ENCODE results near the gene SH3GLB2.
"Not testable (repeated sequence)": the region's sequence is repeated elsewhere in the genome, so short reads cannot be mapped to it uniquely, and the experiment has no call there.

Gene SH3GLB2

DNA sequence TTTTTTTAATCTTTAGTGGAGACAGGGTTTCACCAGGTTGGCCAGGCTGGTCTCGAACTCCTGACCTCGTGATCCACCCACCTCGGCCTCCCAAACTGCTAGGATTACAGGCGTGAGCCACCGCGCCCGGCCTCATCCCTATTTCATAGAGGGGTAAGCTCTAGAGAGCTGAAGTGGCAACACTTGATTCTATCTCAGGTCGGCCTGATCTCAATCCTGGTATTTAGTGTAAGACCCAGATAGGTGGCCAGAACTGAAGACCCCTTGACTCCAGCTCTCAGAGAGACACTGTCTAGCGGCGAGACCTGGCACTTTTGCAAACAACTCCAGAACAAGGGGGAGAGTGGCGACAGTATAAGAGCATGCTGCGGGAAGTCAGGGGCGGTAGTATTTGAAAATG lies 7.7 kb upstream of the SH3GLB2 start:
- DNase-seq, H3K9me3 Mint-ChIP-seq, H3K27me3 Mint-ChIP-seq: not testable (repeated sequence)
- Mint-ChIP-seq H3K4me3 (peak overlapping the region; percentile 98), H3K36me3 (ENCODE audit: low read depth) (peaks cover 20% of the 10 kb centered on the region), H3K27ac (peak overlapping the region; percentile 90), H3K4me1 (ENCODE audit: low read depth) (peaks cover 24% of the 10 kb centered on the region)

DNA sequence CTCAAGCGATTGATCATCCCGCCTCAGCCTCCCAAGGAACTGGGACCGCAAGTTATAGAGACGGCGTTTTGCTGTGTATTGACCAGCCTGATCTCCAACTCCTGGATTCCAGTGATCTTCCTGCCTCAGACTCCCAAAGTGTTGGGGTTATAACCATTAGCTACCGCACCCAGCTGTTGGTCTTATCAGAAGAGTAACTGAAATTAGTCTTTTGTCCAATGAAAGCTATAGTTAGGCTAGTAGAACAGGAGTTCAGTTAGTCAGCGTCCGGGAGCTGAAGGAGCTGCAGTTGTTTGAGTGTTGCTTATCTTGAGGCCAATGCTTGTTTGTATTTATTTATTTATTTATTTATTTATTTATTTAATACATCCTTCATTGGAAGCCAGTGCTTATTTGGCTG lies 5.1 kb upstream of the SH3GLB2 start:
- Mint-ChIP-seq H3K4me3 (no peak overlapping the region), H3K4me1 (ENCODE audit: low read depth) (peaks cover 25% of the 10 kb centered on the region), H3K27ac (no peak overlapping the region), H3K27me3 (no peaks in the 10 kb centered on the region), H3K9me3 (no peaks in the 10 kb centered on the region), H3K36me3 (ENCODE audit: low read depth) (peaks cover 9% of the 10 kb centered on the region)
- no peak for DNase-seq

DNA sequence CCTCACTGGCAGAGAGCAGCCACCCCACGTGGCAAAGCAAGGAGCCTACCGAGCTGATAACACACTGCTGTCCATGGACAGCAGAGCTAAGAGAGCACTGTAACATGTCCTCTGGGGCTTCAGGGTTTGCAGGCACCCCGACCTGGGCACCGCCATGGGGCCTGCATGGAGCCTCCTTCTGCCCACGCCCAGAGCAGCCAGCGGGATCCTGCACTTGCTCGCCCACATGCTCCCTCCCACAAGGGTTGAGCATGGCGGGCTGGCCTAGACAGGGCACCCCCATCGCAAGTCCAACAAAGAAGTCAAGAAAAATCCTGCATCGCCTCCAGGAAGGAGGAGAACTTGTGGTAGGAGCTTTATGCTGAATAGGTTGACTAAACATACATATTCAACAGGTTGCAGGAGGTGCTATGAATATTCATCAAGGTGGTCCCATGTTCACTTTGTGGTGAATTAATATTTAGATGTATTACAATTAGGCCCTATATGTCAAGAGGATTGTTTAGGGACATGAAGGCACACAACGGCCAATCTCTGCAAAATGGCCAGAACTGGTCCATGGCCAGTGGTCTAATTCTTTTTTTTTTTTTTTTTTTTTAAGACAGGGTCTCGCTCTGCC lies 4.5 kb upstream of the SH3GLB2 start:
- DNase-seq: no peak
- H3K27ac Mint-ChIP-seq: no peak overlapping the region
- no peak overlapping the region for H3K4me3 Mint-ChIP-seq
- H3K4me1 Mint-ChIP-seq (ENCODE audit: low read depth): peaks cover 19% of the 10 kb centered on the region
- peaks cover 9% of the 10 kb centered on the region for H3K36me3 Mint-ChIP-seq (ENCODE audit: low read depth)
- no peaks in the 10 kb centered on the region for H3K27me3 Mint-ChIP-seq
- no peaks in the 10 kb centered on the region for H3K9me3 Mint-ChIP-seq

DNA sequence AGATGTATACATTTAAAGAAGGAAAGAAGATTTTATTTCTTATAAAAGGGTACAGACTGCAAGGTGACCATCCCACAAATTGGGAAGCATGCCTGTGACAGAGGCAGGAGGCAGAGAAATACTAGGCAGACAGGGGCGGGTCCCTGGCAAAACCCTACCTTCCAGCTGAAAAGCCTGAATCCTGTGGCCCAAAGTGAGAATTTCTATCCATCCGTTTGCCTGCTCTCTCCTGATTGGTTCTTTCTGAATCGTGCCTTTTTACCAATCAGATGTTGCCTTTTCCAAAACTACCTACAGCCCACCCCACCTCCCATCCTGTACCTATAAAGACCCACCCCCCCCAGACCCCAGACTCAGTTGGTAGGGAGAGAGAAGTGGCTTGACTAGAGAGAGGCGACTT lies 3.4 kb upstream of the SH3GLB2 start:
- H3K36me3 Mint-ChIP-seq (ENCODE audit: low read depth): peaks cover 5% of the 10 kb centered on the region
- H3K4me3 Mint-ChIP-seq: no peak overlapping the region
- no peak for DNase-seq
- H3K9me3 Mint-ChIP-seq: no peaks in the 10 kb centered on the region
- no peak overlapping the region for H3K27ac Mint-ChIP-seq
- no peaks in the 10 kb centered on the region for H3K27me3 Mint-ChIP-seq
- H3K4me1 Mint-ChIP-seq (ENCODE audit: low read depth): peaks cover 22% of the 10 kb centered on the region

DNA sequence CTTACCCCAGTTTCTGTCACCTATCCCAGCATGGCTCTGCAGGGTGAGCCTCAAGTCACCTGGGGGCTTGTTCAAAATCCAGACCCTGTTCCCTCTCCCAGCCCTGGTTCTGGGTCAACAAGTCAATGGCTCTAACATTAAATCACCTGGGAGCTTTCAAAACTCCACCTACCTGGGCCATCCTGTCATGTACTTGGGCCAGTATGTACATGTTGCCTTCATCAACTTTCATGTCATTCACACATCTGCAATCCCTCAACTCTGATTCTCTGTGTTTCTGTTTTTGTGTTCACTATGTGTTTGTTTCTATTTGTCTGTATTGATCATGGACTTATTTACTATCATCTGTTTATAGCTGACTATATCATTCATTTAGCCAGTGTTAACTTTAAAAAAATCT lies 2.1 kb upstream of the SH3GLB2 start:
- Mint-ChIP-seq H3K27ac (no peak overlapping the region), H3K4me3 (no peak overlapping the region), H3K9me3 (no peaks in the 10 kb centered on the region), H3K4me1 (ENCODE audit: low read depth) (peaks cover 25% of the 10 kb centered on the region), H3K36me3 (ENCODE audit: low read depth) (peaks cover 4% of the 10 kb centered on the region), H3K27me3 (no peaks in the 10 kb centered on the region)
- DNase-seq: no peak

DNA sequence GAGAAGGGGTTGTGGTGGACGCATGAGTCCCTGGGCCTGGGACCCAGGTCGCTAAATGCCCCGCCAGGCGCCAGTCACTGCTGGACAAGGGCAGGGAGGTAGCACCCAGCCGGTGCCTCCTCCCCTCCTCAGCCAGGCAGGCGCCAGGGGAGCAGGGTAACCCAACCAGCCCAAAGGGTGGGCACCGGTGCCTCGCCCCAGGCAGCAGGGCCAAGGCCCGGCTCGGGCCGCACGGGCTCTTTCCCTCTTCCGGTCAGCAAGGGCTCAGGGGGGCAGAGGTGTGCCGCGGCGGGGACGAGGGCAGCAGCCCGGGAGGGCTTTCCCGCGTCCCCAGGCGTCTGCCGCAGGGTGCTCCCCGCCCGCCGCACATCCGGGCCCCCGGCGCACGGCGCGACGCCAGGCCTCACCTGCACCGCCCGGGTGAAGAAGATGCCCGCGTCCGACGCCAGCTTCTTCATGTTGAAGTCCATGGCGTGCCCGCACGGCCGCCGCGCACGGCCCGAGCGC lies 393 bp downstream of the SH3GLB2 start:
- Mint-ChIP-seq H3K9me3 (no peaks in the 10 kb centered on the region), H3K36me3 (ENCODE audit: low read depth) (peaks cover 6% of the 10 kb centered on the region), H3K27me3 (no peaks in the 10 kb centered on the region), H3K27ac (peak overlapping the region; percentile 86), H3K4me3 (peak overlapping the region; percentile 84), H3K4me1 (ENCODE audit: low read depth) (peaks cover 28% of the 10 kb centered on the region)
- no peak for DNase-seq

DNA sequence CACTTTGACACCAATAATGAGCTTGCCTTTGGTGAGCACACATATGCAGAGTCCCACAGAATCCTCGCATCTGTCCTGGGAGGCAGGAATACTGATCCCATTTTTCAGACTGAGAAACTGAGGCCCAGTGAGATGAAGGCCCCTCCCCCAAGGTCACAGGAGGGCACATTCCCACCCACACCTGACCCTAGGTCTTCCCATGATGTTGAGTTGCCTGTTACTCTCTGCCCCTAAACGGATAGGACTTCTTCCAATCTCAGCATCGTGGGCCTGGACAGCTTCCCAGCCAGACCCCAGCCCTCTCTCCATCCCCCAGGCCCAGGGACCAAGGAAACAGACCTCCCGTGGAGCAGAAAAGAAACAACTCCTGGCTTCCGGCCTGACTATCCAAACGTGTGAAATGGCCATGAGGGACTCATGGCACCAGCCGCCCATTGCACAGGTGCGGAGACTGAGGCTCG lies 877 bp downstream of the SH3GLB2 start:
- no peak for DNase-seq
- H3K4me1 Mint-ChIP-seq (ENCODE audit: low read depth): peaks cover 31% of the 10 kb centered on the region
- no peaks in the 10 kb centered on the region for H3K9me3 Mint-ChIP-seq
- H3K36me3 Mint-ChIP-seq (ENCODE audit: low read depth): peaks cover 6% of the 10 kb centered on the region
- no peaks in the 10 kb centered on the region for H3K27me3 Mint-ChIP-seq
- H3K27ac Mint-ChIP-seq: peak overlapping the region; percentile 86
- peak overlapping the region; percentile 84 for H3K4me3 Mint-ChIP-seq

DNA sequence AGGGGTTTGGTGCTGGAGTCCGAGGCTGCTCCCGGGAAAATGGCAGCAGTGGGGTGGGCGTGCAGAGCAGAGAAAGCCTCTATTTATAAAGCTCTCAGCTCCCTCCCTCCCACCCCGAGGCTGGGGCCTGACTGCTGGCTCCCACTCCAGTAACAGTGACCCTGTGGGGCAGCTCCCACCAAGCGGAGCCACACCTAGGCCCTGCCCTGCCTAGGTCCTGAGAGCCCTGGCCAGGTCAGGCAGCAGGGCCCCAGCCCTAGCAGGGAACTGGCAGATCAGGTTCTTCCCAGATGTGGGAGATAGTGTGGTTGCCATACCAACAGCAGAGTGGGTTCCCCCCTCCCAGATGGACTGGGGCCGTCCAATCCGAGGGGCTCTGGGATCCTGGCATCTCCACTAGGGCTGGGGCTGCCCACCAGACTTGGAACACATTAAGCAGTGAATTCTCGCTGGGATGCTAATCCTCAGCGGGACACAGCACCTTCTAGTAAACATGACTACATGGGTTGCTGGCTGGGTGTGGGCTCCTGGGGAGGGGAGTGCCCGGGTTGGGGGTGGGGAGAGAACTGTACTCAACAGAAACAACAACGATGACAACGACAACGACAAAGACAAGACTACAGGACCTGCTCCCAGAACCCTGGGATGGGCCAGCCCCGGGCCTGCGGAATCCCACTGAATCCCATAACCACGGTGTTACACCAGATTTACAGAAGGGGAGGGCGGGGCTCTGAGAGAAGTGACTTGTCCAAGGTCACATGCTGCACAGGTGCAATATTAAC lies 1.5 kb downstream of the SH3GLB2 start:
- no peak for DNase-seq
- Mint-ChIP-seq H3K27ac (peak overlapping the region; percentile 86), H3K4me1 (ENCODE audit: low read depth) (peaks cover 35% of the 10 kb centered on the region), H3K27me3 (no peaks in the 10 kb centered on the region), H3K36me3 (ENCODE audit: low read depth) (peaks cover 11% of the 10 kb centered on the region), H3K9me3 (no peaks in the 10 kb centered on the region), H3K4me3 (peak overlapping the region; percentile 84)

DNA sequence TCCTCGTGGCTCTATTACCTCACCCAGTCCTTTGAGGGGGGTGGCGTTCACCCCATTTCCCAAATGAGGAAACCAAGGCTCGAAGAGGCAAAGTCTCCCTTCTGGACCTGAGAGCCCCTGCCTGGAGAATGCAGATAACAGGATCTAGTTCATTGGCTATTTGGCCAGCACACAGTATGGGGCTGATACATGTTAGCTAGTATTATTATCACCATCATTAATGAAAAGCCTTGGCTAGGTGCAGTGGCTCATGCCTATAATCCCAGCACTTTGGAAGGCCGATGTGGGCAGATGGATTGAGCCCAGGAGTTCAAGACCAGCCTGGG lies 4.3 kb downstream of the SH3GLB2 start:
- Mint-ChIP-seq H3K4me1 (ENCODE audit: low read depth) (peaks cover 32% of the 10 kb centered on the region), H3K9me3 (no peaks in the 10 kb centered on the region), H3K27me3 (no peaks in the 10 kb centered on the region), H3K27ac (no peak overlapping the region), H3K36me3 (ENCODE audit: low read depth) (peaks cover 23% of the 10 kb centered on the region), H3K4me3 (no peak overlapping the region)
- no peak for DNase-seq

DNA sequence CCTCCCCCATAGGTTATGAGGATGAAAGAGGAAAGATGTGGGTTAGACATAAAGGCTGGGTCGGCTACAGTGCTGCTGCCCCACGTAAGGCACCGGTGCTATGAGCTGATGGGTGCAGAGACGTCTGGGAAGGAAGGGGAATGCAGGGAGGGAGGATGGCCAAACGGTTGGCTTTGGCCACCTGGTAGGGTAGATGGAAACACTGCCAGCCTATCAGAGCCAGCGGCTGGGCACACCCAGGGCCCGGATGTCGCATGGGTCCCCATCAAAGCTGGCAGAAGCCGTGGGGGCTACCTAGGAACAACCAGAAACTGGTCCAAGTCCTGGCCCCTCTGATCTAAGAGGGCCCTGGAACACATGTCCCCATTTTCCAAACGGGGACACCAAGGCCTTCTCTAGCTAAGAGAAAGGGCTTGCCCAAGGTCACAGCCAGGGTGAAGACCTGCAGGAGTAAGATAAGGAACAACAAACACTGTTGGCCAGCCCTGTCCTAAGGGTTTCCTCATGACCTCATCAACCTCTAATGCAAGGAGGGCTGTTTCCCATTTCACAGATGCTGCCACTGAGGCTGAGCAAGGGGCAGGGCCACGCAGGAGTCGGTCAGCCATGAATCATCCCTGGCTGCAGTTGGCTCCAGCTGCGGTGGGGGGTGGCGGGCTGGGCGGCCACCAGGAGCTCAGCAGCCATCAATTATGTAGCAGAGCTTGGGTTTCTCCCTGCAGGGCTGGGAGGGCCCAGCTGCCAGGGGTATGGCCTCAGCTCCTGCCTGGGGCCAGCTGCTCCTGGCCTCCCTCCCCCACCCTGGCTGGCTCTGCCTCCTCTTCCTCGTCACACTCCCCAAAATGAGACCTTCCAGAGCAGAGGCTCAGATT lies 4.9 kb downstream of the SH3GLB2 start:
- no peak for DNase-seq
- no peaks in the 10 kb centered on the region for H3K27me3 Mint-ChIP-seq
- H3K4me3 Mint-ChIP-seq: no peak overlapping the region
- H3K9me3 Mint-ChIP-seq: no peaks in the 10 kb centered on the region
- H3K27ac Mint-ChIP-seq: peak overlapping the region; percentile 68
- H3K36me3 Mint-ChIP-seq (ENCODE audit: low read depth): peaks cover 28% of the 10 kb centered on the region
- peaks cover 32% of the 10 kb centered on the region for H3K4me1 Mint-ChIP-seq (ENCODE audit: low read depth)

DNA sequence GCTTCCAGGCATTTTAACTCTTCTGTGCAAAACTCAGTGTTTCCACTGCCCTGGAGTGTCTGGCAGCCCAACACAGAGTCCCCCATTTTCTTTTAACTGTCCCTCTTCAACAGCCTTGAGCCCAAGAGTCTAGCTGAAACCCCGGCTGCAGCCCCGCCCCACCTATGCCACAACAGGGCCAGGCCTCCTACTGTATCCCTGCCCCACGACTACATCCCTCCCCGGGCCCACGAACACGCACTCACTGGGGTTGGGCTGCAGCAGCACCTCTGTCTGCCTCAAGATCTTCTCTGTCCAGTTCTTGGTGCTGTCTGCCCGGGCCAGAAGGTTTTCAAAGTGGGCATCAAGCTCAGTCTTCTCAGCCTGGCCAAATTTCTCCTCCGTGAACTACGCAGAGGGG lies 6.1 kb downstream of the SH3GLB2 start:
- Mint-ChIP-seq H3K27me3 (no peaks in the 10 kb centered on the region), H3K27ac (peak overlapping the region; percentile 64), H3K9me3 (no peaks in the 10 kb centered on the region), H3K36me3 (ENCODE audit: low read depth) (peaks cover 34% of the 10 kb centered on the region), H3K4me3 (no peak overlapping the region), H3K4me1 (ENCODE audit: low read depth) (peaks cover 27% of the 10 kb centered on the region)
- DNase-seq: no peak

DNA sequence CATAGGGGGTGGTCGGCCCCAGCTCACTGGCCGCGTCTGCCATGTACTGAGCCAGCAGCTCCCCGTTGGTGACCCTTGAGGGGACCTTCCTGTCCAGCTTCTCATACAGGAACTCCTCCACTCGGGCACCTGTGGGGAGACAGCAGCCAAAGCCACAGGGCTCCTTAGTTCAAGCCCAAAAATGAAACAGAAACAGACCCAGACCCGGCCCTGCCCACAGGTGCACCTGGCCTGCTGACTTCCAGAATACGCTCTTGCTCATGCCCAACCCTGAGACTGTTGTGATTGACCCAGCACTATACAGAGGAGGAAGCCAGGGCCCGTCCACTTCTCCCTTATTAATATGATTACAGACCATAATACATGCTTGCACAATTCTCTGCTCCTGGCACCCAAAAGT lies 7.0 kb downstream of the SH3GLB2 start:
- no peak for DNase-seq
- H3K4me1 Mint-ChIP-seq (ENCODE audit: low read depth): peaks cover 20% of the 10 kb centered on the region
- H3K27ac Mint-ChIP-seq: peak overlapping the region; percentile 78
- no peaks in the 10 kb centered on the region for H3K27me3 Mint-ChIP-seq
- H3K4me3 Mint-ChIP-seq: no peak overlapping the region
- H3K36me3 Mint-ChIP-seq (ENCODE audit: low read depth): peaks cover 36% of the 10 kb centered on the region
- H3K9me3 Mint-ChIP-seq: no peaks in the 10 kb centered on the region

DNA sequence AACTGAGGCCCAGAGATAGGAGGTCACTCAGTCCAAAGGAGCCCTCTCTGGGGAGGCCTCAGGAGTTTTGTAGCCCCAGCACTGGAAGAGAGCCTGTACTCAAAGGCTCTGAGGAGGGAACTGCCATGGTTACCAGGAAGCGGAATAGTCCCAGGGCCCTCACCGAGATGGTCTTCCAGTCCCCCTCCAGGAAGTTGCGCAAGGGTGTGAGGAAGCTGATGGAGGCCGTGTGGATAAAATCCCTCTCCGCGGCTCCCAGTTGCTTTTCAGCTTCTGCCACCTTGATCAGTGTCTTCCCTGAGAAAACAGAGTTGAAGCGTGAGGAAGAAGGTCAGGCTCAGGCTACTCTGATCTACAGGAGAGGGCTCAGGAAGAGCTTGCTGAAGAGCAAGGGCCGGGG lies 13.5 kb downstream of the SH3GLB2 start:
- Mint-ChIP-seq H3K27ac (no peak overlapping the region), H3K4me1 (ENCODE audit: low read depth) (no peaks in the 10 kb centered on the region), H3K9me3 (no peaks in the 10 kb centered on the region), H3K27me3 (no peaks in the 10 kb centered on the region), H3K36me3 (ENCODE audit: low read depth) (peaks cover 77% of the 10 kb centered on the region), H3K4me3 (no peak overlapping the region)
- DNase-seq: no peak

DNA sequence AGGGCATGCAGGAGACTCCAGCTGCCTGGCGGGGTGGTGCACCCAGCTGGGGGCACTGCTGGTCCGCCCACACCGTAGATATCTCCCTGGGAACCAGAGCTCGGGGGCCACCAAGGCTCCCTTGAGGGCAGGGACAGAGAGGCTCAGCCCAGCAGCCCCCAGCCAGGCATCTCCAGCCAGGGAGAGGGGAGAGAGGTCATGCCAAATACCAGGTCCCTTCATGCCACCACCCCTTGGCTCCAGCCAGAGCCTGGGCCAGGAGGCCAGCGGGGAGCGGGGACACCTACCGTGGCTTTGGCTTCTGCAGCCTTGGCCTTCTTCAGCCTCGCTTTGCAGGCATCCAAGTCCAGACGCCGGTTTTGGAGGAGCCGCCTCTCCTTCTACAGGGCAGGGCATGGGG lies 14.0 kb downstream of the SH3GLB2 start:
- Mint-ChIP-seq H3K4me3 (no peak overlapping the region), H3K27me3 (no peaks in the 10 kb centered on the region), H3K27ac (no peak overlapping the region), H3K36me3 (ENCODE audit: low read depth) (peaks cover 80% of the 10 kb centered on the region), H3K9me3 (no peaks in the 10 kb centered on the region), H3K4me1 (ENCODE audit: low read depth) (no peaks in the 10 kb centered on the region)
- no peak for DNase-seq

Data from activated T-cell treated with anti-CD3 and anti-CD28 coated beads, Interleukin-2, amount 50 U/mL, for 24 hours (primary cell).